GM10847 (cell line): ENCODE data around the gene PDE11A.

Experiments
- POLR2A ChIP-seq: IDR thresholded peaks from 2 replicates; pipeline ENCODE4 v1.6.1; 2011; ENCODE audit not compliant: insufficient read length; ENCODE audit errors: extremely low read depth

Gene PDE11A

DNA sequence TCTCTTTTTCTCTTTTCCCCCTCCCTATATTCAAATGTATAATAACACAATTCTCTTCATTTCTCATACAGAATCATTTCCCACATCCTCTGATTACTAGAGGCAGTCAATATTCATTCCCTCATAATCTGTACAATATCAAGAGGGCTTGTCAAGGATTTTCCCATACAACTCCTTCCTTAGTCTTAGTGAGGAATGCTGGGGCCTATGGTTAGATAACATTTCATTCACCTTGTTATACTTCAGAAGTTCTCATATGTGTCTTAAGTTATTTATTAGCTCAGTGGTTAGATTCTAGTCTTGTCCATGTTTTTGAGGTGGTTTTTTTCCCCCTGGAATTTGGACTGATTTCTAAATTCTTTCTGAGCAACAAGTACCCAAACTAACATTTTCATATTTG lies 289.5 kb downstream of the PDE11A start:
- no peak for TF ChIP-seq POLR2A

DNA sequence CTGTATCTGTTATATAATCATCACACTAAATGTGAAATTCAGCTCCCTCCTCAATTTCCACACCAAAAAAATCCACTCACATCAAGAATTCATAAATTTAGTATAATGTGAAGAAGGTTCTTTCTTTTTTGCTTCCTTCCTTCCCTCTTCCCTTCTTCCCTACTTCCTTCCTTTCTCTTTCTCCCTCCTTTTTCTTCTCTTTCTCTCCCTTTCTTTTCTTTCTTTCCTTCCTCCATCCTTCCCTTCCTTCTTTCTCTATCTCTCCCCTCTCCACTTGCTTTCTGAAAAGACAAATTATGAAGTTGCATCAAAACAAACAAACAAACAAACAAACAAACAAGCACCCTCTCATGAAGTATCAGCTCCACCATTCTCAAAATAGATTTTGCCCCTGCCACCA lies 290.0 kb downstream of the PDE11A start:
- TF ChIP-seq POLR2A: no peak

- TF ChIP-seq POLR2A: no peak
Measured at GRCh38 chr2:177778472-177778871, 294.1 kb downstream of the PDE11A start.

DNA sequence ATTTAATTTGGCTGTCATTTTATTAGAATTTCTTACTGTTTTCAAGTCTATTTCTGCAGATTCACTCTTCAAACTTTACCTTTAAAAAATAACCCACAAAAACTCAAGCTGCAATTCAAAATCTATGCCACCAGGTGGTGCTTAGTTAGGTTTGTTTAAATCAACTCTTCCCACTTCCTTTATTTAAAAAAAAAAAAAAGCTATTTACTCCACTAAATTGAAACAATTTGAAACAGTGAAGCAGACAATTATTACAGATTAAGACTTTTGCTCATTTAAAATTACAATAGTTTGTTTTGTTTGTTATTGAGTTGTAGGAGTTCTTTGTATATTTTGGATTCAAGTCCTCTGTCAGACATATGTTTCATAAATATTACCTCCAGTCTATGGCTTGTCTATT lies 300.0 kb downstream of the PDE11A start:
- no peak for TF ChIP-seq POLR2A

DNA sequence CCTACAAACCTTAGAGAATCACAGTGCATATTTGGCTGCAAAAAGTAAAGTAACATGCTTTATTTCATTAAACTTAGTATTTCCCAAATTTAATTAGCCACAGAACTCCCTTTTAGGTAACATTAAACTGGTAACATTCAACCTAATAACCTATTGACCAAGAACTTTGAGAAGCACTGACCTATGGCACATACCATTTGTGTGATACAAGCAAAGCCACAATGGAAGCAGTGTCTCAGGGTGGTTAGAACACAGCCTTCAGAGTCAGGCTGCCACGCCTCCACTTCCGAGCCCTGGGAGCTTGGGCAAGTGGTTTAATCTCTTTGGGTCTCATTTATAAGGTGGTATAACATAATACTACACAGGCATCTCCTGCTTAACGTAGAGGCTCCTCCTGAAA lies 301.4 kb downstream of the PDE11A start:
- no peak for TF ChIP-seq POLR2A

DNA sequence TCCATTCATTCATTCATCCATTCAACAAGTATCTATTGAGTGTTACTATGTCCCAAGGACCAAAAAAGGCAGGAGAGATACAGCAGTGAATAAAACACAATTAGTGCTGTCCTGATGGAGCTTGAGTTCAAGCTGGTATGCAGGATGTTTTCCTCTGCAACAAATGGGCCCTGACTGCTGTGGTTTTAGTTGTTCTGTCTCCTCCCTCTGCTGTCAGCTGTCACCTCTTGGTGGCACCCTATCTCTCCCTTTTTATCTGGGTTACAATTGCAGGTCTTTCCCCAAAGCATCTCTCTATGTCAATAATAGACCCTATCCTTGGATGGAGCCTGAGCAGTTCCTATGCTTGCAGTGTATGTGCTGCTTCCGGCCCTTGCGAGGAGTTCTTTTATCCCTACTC lies 304.8 kb downstream of the PDE11A start:
- TF ChIP-seq POLR2A: no peak

- TF ChIP-seq POLR2A: no peak
Measured at GRCh38 chr2:177765698-177766097, 306.9 kb downstream of the PDE11A start.

GRCh38 chr2:177763531-177764265 lies 308.9 kb downstream of the PDE11A start:
- no peak for TF ChIP-seq POLR2A

DNA sequence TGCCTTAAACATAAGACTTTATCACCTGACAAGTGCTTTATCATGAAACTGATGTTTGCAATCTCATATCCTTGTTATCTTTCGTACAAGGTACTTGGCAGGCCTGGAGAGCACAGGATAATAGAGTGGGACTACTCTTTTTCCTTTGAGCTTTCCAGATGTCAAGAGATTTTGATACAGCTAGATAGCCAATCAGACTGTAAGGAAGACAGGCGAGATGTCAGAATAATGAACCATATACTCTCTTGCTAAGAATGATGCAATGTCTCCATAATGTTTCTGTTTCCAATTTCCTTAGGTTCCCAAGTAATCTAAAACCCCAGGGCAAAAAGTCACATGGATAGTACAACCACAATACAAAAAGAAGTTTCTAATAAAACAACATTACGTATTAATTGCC lies 313.1 kb downstream of the PDE11A start:
- TF ChIP-seq POLR2A: no peak

GRCh38 chr2:177758591-177759371 lies 313.8 kb downstream of the PDE11A start:
- TF ChIP-seq POLR2A: no peak

DNA sequence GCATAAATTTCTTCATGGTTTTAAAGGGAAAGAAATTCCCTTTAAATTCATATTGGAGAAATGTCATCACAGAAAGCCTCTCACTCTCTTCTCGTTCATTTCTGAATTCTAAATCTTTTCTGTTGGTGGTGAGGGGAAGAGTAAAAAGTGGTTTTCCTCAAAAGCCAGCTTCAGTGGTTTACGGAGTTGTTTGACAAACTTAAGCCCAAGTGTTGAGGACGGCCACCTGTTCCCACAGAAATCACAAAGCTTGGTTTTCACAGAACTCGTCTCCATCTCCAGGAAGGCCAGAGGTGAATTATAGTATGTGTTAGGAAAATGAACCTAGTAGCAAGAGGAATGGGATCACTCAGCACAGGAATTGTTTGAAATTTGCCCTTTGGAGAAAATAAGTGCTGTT lies 316.2 kb downstream of the PDE11A start:
- TF ChIP-seq POLR2A: no peak

DNA sequence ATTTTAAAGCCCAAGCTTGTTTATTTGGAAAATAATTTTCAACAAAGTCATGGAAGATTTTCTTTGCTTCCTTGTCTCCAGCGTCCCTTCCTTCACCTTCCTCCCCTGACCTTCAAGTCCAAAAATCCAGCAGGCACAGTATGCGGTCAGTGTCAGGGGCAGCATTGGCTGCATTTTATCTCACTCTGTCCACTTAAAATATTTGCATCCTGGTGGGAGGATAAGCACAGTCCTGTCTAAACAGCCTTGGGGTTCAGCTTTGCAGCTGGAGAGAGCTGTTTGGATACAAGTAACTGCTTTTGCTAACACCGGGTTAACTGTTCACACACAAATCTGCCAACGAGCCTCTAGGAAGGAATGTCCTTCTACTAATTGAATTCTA lies 318.1 kb downstream of the PDE11A start:
- no peak for TF ChIP-seq POLR2A

GRCh38 chr2:177753682-177754491 lies 318.7 kb downstream of the PDE11A start:
- TF ChIP-seq POLR2A: no peak

GRCh38 chr2:177748360-177748759 lies 324.2 kb downstream of the PDE11A start:
- TF ChIP-seq POLR2A: no peak

DNA sequence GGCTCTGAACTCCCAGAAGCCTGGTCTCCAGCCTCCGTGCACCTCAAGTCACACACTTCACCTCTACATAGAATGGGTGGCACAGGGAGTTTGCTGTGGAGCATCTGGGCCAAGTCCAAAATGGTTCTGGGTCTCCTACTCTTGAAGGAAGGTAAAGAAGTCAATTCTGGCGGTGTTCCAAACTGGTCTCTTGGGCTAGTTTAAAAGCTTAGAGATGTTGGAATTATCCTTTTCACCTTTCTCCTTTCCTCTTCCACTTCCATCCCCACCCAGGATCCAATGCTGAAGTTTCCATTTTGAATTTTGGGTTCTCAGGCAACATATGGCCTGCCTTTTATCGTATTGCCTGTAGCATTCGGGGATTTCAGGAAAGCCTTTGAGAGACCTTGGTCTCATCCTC lies 325.2 kb downstream of the PDE11A start:
- no peak for TF ChIP-seq POLR2A

- no peak for TF ChIP-seq POLR2A
Measured at GRCh38 chr2:177746358-177746757, 326.2 kb downstream of the PDE11A start.
